CD4-positive, alpha-beta T cell treated with Interleukin-6 for 4 hours (primary cell): ENCODE data around the gene TLE1.
"Not testable (repeated sequence)": the region's sequence is repeated elsewhere in the genome, so short reads cannot be mapped to it uniquely, and the experiment has no call there.

Experiments used
- DNase-seq: peaks from one replicate; pipeline ENCODE4 v3.0.0-alpha.2; 2020; ENCODE audit warnings: mixed read lengths

Gene TLE1

DNA sequence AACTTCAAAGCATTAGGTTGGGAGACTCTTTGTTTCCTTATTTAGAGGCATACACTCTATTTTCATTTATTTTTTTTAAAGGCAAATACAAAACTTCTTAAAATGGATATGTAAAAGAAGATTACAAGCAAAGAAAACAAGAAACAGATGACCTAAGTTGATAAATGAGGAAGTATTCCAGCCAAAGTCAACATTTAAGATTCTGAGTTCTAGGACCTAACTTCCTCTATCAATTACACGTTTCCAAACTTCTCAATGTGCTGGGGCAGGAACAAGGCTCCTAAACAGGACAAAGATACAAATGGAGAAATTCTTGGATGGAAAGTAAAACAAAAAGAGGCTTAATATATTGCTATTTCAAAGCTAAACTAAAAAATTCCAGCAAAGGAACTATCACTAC is 89.5 kb downstream of the TLE1 start:
- no peak for DNase-seq

DNA sequence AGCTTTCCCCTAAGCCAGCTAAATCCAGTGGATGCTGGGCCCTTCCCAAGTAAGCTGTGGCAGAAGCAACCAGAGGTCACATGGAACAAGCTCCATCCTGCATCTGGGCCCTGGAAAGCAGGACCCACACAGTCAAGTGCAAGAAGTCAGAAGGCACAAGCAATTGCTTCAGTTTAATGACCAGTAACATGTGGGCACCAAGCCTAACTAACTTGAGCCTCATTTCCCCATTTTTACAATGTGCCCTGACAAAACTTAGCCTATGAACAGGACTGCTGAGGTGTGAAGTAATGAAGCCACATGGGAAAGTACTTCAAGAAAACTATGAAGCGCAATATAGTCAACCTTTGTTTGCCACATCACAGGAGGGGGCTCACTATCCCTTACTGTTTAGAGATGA is 90.5 kb downstream of the TLE1 start:
- no peak for DNase-seq

DNA sequence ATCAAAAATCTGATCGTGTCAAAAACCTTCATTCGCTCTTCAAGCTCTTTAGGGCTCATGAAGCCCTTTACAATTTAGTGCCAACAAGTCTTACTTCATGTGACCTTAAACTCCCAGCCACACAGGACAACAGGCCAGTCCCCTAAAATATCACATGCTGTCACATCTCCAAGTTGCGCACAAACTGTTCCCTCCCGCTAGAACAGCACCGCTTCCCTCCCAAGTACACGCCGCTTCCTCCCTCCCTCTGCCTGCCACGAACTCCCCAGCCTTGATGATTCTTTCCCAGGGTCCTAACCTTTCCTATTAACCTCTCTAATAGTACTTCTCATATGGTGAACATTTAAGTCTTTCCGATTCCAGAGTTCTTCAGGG is 91.2 kb downstream of the TLE1 start:
- DNase-seq, result no peak

DNA sequence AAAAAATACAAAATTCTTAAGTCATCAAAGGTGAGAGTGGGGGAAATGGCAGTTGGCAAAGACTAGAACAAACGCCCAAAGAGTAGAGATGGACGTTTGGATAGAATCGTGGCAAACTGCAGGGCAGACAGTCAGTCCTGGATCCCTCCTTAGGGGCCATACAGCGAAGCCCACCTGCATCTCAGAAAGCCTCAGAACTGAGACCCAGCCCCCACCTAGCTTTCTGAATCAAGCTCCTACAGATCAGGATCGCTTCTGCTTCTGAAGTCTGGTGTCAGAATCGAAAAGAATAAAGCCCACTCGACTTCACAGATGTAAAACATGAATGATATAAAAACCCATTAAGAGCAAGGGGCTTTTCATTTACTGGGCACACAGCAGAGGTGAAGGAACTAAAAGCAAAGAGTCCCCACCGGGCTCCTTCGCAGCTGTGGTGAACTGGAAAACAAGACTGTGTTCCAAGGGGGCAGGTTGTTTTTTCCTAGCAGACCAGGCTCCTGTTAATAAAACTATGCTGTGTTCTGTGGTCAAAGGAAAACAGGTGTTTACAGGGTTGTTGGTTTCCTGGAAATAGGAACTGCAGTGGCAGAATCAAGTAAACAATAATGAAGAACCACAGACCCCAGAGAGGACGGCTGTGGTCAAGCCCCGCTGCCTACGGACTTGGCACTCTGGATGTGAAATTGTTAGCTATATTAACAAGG is 91.8 kb downstream of the TLE1 start:
- DNase-seq, result no peak

DNA sequence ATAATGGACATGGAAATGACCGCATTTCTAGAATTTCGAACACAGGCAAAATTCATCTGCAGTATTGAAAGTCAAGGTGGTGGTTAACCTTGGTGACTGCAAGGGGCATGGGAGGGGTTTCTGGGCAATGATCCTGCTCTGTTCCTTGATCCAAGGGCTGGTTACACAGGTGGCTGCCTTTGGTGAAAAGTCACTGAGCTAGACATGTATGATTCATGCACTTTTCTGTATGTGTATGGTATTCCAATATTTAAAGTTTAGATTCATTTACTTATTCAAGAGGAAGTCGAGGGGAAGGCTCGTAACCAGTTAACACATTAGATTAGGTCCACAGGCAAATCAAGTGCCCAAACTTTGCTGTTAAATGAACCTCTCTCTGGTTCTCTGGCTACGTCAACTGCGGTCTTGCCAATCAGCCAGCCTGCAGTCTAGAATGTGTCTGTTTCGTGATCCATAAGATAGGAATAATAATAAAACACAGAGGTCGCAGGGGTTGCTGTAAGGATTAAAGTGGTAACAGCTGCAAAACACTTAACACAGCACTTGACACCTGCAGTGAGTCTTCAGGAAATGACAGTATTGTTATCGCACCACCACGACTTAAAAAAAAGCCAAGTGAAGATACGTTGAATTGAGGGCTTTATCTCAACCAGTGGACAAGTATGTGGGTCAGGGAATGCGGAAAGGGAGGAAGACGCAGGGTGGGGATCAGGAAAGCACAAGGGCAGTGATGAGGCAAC is 92.5 kb downstream of the TLE1 start:
- DNase-seq, result no peak

DNA sequence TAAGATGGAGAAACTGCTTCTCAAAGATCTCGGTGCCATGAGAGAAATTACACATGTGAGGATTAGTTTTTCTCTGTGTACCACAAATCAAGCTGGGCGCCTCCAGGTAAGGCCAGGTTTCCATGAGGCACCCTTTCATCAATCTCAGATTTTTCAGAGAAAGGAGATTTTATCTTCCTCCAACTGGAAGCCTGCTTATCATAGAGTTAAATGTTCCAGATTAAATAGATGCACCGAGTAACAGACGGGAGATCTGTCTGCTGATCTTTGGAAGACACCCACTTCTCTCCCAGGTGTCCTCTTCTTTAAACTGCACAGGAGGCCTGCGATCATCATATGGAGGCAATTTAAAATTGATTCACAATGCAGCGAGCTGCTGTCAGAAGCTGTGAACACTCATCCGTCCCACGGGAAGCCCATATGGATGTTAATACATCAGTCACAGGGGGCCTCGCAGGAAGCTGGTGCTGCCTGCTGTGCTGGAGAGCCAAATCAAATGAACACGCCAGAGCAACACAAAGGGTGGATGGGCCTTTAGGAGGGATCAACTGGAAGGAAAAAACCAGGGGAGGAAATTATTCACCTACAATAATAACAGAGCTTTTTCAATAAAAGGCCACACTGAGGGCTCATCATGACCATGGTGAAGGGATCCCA is 93.3 kb downstream of the TLE1 start:
- DNase-seq, result no peak

DNA sequence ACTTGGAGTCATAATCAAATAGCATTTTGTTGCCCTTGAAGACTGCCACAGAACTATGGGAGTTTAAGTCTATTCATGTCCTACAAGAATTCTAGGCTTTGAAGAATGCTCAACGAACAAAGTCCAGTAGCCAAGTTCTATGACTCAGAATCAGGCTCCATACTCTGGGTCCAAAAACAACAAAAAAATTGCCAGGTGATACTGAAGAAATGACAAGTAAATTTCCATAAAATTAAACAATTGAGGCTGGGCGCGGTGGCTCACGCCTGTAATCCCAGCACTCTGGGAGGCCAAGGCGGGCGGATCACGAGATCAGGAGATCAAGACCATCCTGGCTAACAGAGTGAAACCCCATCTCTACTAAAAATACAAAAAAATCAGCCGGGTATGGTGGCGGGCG is 94.1 kb downstream of the TLE1 start:
- DNase-seq, result not testable (repeated sequence)

DNA sequence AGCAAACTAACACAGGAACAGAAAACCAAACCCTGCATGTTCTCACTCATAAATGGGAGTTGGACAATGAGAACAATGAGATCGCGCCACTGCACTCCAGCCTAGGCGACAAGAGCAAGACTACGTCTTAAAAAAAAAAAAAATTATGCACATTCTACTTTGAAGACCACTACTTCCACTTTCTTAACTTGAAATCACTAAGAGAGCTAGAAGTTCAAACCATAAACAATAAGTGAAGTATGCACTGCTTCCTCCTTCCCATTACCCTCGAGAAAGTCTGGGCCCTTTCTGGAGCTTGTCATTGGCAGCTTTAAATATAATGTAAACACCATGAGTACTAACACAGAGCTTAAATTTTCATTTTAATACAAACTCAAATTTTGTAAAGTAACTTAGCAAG is 94.9 kb downstream of the TLE1 start:
- DNase-seq, result no peak

DNA sequence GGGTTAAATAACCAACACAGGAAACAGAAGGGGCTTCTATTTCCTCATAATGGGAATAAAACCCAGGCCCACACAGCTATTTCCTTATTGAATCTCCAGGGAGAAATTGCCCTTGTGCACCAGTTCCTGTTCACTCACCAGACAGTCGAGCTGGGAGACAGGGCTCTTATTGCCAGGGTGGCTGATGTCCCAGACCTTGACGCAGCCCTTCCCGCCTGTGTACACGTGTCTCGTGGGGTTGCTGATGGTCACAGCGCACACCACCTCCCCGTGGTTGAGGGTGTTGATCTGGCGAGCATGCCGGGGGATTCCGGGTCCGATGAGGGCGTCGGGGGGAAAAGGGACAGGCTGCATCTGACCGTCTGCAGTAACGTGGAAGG is 96.5 kb downstream of the TLE1 start:
- no peak for DNase-seq

DNA sequence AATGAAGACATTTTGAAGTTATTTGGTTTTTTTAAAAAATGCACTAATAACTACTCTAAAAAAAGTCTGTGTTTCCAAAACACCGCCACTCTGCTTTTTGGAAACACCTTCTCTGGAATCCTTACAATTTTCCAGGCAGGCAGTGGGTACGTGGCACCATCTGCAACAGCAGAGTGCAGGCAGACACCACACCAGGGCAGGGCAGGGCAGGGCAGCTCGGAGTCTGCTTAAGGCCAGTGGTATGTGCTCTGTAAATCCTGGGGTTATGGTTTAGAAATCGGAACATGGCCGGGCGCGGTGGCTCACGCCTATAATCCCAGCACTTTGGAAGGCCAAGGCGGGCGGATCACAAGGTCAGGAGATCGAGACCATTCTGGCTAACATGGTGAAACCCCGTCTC is 97.6 kb downstream of the TLE1 start:
- DNase-seq, result no peak

DNA sequence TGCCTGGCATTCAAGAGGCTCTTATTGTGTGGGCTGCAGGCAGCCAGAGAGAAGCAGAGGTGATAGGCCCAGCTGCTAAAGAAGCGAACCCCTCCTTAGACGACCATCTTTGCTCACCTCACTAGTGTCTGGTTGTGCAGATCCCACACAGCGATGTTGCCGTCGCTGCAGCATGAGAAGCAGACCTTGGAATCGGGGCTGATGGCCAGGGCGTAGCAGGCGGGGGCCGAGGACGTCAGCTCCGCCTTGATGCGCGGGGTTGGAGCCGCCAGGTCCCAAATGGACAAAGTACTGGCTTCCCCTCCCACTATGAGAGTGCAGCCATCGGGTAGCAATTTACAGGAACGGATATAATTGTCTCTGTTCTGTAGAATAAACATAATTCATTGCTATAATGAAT is 98.7 kb downstream of the TLE1 start:
- DNase-seq, result no peak

DNA sequence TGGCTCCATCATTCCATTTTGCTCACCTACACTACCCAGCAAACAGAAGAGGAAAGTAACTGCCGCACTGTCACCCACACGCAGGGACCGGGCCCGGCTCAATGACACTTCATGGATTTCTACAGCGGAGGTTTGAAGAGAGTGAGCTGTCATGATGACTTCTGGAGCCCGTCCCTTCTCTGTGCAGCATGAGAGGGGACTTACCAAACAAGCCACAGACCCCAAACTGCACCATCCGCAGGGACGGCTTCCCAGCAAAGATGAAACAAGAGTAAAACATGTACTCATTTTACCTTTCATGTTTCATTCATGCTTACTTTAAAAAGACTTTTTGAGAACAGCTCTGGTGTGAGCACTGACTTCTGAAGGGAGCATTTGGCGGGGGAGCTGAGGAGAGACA is 99.5 kb downstream of the TLE1 start:
- no peak for DNase-seq

DNA sequence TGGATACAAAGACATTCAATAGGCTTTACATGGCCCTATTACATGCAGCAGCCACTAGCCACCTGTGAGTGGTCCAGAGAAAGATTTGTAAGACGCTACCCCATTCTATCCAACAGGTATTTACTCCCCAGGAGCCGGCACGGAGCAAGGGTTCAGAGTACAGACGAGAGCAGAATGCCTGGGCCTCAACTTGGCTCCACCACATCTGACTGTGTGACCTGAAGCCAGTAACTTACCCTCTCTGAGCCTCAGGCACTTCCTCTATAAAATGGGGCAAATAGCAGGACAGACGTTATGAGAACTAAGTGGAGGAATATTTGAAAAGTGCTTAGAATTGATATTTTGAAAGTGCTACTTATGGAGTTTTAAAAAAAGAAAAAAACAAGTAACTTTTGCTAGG is 100.0 kb downstream of the TLE1 start:
- no peak for DNase-seq

DNA sequence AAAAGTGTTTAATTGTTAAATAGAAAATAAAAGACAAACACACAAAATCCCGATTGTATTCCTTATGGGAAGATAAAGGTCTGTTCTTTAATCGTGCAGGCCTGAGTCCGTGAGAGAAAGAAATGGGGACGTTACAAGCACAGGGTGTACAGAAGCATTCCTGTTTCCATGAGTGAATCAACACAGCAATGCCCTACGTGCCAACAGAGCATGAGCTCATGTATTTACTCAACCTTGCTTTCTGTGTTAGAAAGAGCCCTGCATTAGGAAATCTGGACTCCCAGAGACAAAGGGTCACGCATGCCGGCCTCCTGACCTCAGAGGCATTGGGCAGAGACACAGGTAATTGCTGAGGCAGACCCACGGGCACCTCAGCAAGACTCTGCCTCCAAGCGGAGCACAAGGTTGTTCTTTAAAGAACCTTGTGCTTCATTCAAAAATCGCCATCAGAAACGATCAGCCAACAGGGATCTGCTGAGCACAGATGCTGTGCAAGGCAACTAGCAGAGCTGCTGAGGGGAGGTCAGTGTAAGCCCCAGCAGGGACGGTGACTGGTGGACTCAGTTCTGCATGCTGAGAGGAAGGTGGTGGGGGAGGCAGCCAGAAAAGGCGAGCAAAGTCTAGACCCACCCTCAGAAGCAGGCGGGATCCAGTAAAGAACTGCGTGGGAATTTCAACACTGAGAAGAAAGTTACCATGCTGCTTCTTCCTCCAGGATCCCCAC is 101.0 kb downstream of the TLE1 start:
- DNase-seq, result no peak

DNA sequence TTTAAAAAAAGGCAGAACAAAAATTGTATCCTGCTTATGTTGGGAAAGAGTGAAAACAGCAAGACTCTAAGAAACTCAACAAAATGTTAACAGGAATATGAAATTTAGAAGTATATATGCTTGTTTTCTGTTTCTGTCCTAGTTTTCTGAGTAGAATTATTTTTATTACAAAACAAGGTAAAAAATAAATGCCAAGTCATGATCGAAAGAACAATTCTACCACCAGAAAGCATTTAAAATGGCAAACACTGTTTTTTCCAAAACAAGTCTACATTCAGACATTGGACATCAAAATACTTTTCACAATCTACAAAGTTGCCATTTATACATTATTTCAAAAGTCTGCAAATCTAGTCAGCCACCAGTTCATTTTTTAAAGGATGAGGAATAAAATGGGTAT is 102.6 kb downstream of the TLE1 start:
- no peak for DNase-seq

DNA sequence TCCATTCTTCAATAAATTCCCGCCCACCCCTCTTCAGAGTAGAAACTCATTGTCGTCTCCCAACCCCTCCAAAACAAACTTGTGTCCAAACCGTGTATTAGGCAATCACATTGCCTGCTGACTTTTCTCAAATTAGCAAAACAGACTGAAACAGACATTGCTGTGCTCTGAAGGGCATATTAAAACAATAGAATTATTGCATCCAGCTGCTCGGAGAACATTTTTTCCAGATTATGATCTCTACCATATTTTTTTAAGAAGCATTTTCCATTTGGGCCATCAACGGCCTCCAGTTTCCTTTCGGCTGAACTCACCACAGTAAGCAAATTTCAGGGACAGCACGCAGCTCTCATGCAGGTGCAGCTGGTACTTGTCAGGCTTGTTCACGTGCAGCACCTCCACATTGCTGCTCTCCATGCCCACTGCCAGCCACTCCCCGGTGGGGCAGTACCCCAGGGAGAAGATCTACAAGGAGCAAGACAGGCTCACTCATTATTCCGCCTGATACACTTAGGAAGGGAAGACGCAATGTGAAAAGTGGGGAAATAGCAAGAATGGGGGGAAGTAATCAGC is 104.1 kb downstream of the TLE1 start:
- no peak for DNase-seq

DNA sequence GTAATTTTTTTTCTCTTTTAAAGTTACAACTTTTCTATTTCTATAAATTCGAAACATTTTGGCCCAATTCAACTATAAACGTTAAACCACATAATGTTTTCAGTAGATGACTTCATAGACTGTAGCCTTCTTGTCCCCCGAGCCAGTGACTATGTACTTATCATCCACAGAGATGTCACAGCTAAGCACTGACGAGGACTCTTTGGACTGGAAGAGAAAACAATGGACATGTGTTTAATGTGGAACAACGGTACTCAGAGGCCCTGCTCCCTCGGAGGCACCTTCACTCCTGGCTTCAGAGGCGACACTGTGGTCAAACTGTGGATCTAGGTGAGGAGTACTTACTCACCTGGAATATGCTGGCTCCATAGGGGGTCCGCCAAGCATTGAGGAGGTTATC is 105.2 kb downstream of the TLE1 start:
- DNase-seq, result no peak

DNA sequence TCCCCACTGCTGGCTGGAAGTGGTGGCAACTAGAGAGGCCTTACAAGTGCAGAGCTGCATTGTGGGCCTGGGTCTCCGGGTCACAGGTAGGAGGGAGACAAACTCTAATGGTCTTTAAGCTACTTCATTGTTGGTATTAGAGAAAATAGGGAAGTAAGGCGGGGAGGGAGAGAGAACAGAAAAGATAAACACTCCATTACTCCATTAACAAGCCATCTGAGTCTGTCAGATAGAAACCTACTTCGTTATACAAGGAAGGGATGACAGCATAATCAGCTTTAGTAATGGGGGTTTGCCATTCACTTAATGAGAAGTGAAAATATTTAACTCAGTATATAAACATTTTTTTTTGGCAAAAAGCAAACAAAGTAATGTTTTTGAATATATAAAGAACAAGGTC is 107.4 kb downstream of the TLE1 start:
- no peak for DNase-seq

DNA sequence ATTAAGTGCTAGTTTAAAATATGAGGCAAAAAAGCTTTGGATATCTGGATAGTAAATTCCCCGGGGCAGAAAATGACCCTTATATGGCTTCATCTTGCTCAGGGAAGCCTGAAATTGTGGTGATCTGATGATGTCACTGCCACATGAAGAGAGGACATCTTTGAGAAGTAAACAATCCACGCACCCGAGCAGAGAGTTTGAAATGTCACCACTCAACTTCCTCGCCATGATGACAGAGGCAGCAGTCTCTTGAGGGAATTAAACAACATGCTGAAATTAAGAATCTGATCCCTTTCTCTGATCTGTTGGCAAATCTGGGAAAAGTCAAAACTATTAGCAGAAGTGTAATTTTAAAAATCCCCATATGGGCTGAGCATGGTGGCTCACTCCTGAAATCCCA is 110.0 kb downstream of the TLE1 start:
- no peak for DNase-seq

DNA sequence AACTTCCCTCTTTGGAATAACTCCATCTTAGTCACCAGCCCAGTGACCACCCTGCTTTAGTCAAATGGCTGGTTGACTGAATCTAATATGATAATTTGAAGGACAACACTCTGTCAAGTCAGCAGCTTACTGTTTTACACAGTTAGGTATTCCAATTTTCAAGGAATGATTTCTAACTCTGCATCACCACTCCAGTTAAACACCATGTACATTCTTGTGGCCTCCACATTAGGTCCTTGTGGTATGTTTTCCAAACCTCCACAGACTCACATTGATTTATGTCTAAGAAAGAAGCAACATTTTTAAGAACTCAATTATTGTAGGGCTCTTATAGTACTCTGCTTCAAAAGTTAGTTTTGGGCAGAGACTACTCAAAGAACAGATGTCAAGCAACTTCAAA is 110.7 kb downstream of the TLE1 start:
- no peak for DNase-seq

DNA sequence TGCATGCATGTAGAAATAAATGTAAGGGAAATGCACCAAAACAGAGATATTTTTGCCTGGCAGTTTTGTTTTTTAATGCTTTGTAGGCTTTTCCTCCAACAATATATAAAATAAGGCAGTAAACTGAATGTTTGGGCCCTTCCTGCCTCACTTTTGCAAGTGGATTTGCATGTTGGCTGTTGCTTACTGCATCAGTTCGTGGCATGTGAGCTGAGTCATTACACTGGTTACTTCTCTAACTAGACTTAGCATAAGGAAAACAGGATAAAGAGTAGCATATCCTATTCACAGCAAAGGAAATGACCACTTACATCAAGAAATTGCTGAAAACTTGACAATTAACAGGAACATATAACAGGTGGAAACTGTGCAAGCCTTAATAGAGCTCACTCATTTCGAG is 113.4 kb downstream of the TLE1 start:
- no peak for DNase-seq

DNA sequence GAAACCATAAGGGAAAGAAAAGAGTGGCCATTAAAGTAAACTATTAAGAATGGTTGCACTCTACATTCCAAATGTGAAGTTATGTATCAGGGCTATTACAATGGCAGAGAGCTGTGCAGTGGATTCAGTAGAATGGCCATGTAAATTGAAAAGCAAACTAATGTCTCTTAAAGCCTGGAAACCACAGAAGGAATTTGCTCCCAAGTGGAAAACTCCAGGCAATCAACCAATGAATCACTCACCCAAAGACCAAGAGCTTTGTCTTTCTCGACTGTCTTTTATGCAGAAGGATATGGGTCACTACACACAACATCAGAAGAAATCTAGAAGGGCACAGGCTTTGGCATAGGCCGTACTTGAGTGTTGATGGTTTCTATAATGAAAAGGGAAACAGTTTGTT is 114.9 kb downstream of the TLE1 start:
- DNase-seq, result no peak
